H9 (cell line): ENCODE results near the gene NTN3. TPM values are rescaled to one million over a fixed set of nuclear protein-coding genes. Genes with fewer than 3 reads are reported as not detected.

Experiments used
- DNase-seq: peaks from one replicate; pipeline ENCODE4 v3.0.0-alpha.2; 2017
- H2AFZ ChIP-seq: one replicate; pipeline ENCODE4 v1.6.1; 2013; ENCODE audit warnings: mild to moderate bottlenecking, low read length, control low read depth, moderate library complexity
- H2AK5ac ChIP-seq: 2 replicates; pipeline ENCODE4 v1.6.1; 2013; ENCODE audit warnings: low read length, control low read depth, mixed read lengths; ENCODE audit not compliant: insufficient read length
- H2BK120ac ChIP-seq: one replicate; pipeline ENCODE4 v1.6.1; 2013; ENCODE audit warnings: low read depth, mild to moderate bottlenecking, low read length, control low read depth, inconsistent platforms; ENCODE audit not compliant: poor library complexity, severe bottlenecking
- H2BK12ac ChIP-seq: 2 replicates; pipeline ENCODE4 v1.6.1; 2013; ENCODE audit warnings: low read length, control low read depth, mixed read lengths, low read depth; ENCODE audit not compliant: insufficient read length
- H2BK15ac ChIP-seq: 2 replicates; pipeline ENCODE4 v1.6.1; 2013; ENCODE audit warnings: low read depth, low read length, control low read depth
- H2BK20ac ChIP-seq: one replicate; pipeline ENCODE4 v1.6.1; 2013; ENCODE audit warnings: low read depth, mild to moderate bottlenecking, low read length, control low read depth, inconsistent platforms; ENCODE audit not compliant: poor library complexity, severe bottlenecking
- H2BK5ac ChIP-seq: 2 replicates; pipeline ENCODE4 v1.6.1; 2013; ENCODE audit warnings: low read length, control low read depth, mixed read lengths; ENCODE audit not compliant: insufficient read length
- H3K14ac ChIP-seq: 2 replicates; pipeline ENCODE4 v1.6.1; 2013; ENCODE audit warnings: low read length, control low read depth; ENCODE audit not compliant: insufficient read depth
- H3K18ac ChIP-seq: 2 replicates; pipeline ENCODE4 v1.6.1; 2013; ENCODE audit warnings: low read depth, mild to moderate bottlenecking, mixed read lengths, low read length, control low read depth; ENCODE audit not compliant: insufficient read length
- H3K23ac ChIP-seq: 2 replicates; pipeline ENCODE4 v1.6.1; 2013; ENCODE audit warnings: low read length, control low read depth, mixed read lengths, low read depth; ENCODE audit not compliant: insufficient read length
- H3K23me2 ChIP-seq: 2 replicates; pipeline ENCODE4 v1.6.1; 2013; ENCODE audit warnings: low read depth, mild to moderate bottlenecking, mixed read lengths, low read length, control low read depth; ENCODE audit not compliant: insufficient read length, poor library complexity, severe bottlenecking
- H3K27ac ChIP-seq: 2 replicates; pipeline ENCODE4 v1.5.1; 2013; ENCODE audit warnings: low read length, control low read depth, mixed read lengths, low read depth; ENCODE audit not compliant: insufficient read length
- H3K27me3 ChIP-seq: 2 replicates; pipeline ENCODE4 v1.6.1; 2013; ENCODE audit warnings: low read length, control low read depth, inconsistent platforms; ENCODE audit not compliant: insufficient read depth
- H3K4ac ChIP-seq: 2 replicates; pipeline ENCODE4 v1.6.1; 2013; ENCODE audit warnings: low read depth, mild to moderate bottlenecking, control low read depth, inconsistent platforms, low read length, moderate library complexity
- H3K4me1 ChIP-seq: 2 replicates; pipeline ENCODE4 v1.6.1; 2013; ENCODE audit warnings: low read length, control low read depth, inconsistent platforms; ENCODE audit not compliant: insufficient read depth
- H3K4me2 ChIP-seq: 2 replicates; pipeline ENCODE4 v1.6.1; 2013; ENCODE audit warnings: low read length, control low read depth, mixed read lengths; ENCODE audit not compliant: insufficient read length, insufficient read depth
- H3K56ac ChIP-seq: 2 replicates; pipeline ENCODE4 v1.6.1; 2013; ENCODE audit warnings: low read depth, mild to moderate bottlenecking, mixed read lengths, low read length, control low read depth; ENCODE audit not compliant: insufficient read length
- H3K79me1 ChIP-seq: 2 replicates; pipeline ENCODE4 v1.6.1; 2013; ENCODE audit warnings: low read depth, mild to moderate bottlenecking, moderate library complexity, low read length, control low read depth, inconsistent platforms; ENCODE audit not compliant: insufficient read depth, poor library complexity, severe bottlenecking
- H3K79me2 ChIP-seq: 2 replicates; pipeline ENCODE4 v1.6.1; 2013; ENCODE audit warnings: low read length, control low read depth, inconsistent platforms; ENCODE audit not compliant: insufficient read depth
- H3K9ac ChIP-seq: 2 replicates; pipeline ENCODE4 v1.6.1; 2013; ENCODE audit warnings: low read length, control low read depth, mixed read lengths; ENCODE audit not compliant: insufficient read length; ENCODE audit errors: extremely low read depth
- H3K9me3 ChIP-seq: one replicate; pipeline ENCODE4 v1.6.1; 2013; ENCODE audit warnings: low read depth, low read length, inconsistent platforms; ENCODE audit not compliant: control insufficient read depth
- H3T11ph ChIP-seq: one replicate; pipeline ENCODE4 v1.6.1; 2013; ENCODE audit warnings: mild to moderate bottlenecking, low read length, control low read depth, inconsistent platforms
- H4K20me1 ChIP-seq: one replicate; pipeline ENCODE4 v1.6.1; 2013; ENCODE audit not compliant: control insufficient read depth, insufficient read length, insufficient read depth
- H4K5ac ChIP-seq: 2 replicates; pipeline ENCODE4 v1.6.1; 2013; ENCODE audit warnings: low read depth, mild to moderate bottlenecking, mixed read lengths, low read length, control low read depth; ENCODE audit not compliant: insufficient read length
- H4K8ac ChIP-seq: replicated peaks from 2 replicates; pipeline ENCODE4 v1.6.1; 2013; ENCODE audit warnings: low read length, control low read depth, mixed read lengths, low read depth; ENCODE audit not compliant: insufficient read length
- H4K91ac ChIP-seq: 2 replicates; pipeline ENCODE4 v1.6.1; 2013; ENCODE audit warnings: low read depth, mild to moderate bottlenecking, moderate library complexity, mixed read lengths, low read length, control low read depth; ENCODE audit not compliant: insufficient read length
- H3K27ac Mint-ChIP-seq, 3 experiments: 2 replicates in 2 of 3; 3 replicates in 1 of 3; pipeline ENCODE4 v1.8.0; 2020 to 2021; ENCODE audit warnings: mixed read lengths in 3 of 3, mild to moderate bottlenecking in 1 of 3, moderate library complexity in 1 of 3
- H3K27me3 Mint-ChIP-seq: 2 replicates; pipeline ENCODE4 v1.8.0; 2021; ENCODE audit warnings: low read depth, mild to moderate bottlenecking, moderate library complexity, mixed read lengths
- H3K36me3 Mint-ChIP-seq, 3 experiments: 2 replicates in 2 of 3; 3 replicates in 1 of 3; pipeline ENCODE4 v1.8.0; 2020 to 2021; ENCODE audit warnings: low read depth in 3 of 3, mixed read lengths in 3 of 3; ENCODE audit not compliant: insufficient read depth in 1 of 3
- H3K4me1 Mint-ChIP-seq, 2 experiments: 2 replicates each; pipeline ENCODE4 v1.8.0; 2020; ENCODE audit warnings: mixed read lengths in 2 of 2
- H3K4me3 Mint-ChIP-seq, 2 experiments: 2 replicates in 1 of 2; 3 replicates in 1 of 2; pipeline ENCODE4 v1.8.0; 2020 to 2021; ENCODE audit warnings: mild to moderate bottlenecking in 2 of 2, mixed read lengths in 2 of 2, moderate library complexity in 1 of 2
- H3K9me3 Mint-ChIP-seq, 2 experiments: 2 replicates in 1 of 2; 3 replicates in 1 of 2; pipeline ENCODE4 v1.8.0; 2020; ENCODE audit warnings: mild to moderate bottlenecking in 2 of 2, mixed read lengths in 2 of 2, moderate library complexity in 1 of 2
- CTCF ChIP-seq: fragments of 200-600 bp; sonication (generic); conservative IDR thresholded peaks from 3 replicates; pipeline ENCODE4 v1.8.0; 2021; ENCODE audit warnings: antibody characterized with exemption, mild to moderate bottlenecking
- WGBS: extraction: QIAGEN DNeasy Blood & Tissue Kit; methylation state at CpG from one replicate; pipeline ENCODE4 v1.1.7; 2013; ENCODE audit warnings: missing lambda C conversion rate, low lambda C conversion rate, mixed read lengths; ENCODE audit not compliant: insufficient read length; ENCODE audit errors: extremely low coverage; 5-methylcytosine and 5-hydroxymethylcytosine counted together
- total RNA-seq: library from RNA; stranded (reverse); gene quantifications from 2 replicates; pipeline ENCODE4 v1.2.1, GENCODE V29; 2021

The NTN3 gene
- total RNA-seq, 1 experiment from 2014 or later: 1.3 TPM

- no CpG with 5 or more reads among the region's 18 CpGs for WGBS
- Histone ChIP-seq H3K4me1 (no peaks in the 10 kb centered on the region), H4K8ac (no peak overlapping the region), H3K23ac (no peak overlapping the region), H3K14ac (no peak overlapping the region), H2BK15ac (no peak overlapping the region), H2BK5ac (no peak overlapping the region), H4K5ac (no peak overlapping the region), H4K91ac (no peak overlapping the region), H3K23me2 (no peaks in the 10 kb centered on the region), H3K27me3 (no peaks in the 10 kb centered on the region), H3K27ac (no peak overlapping the region), H3K79me2 (no peaks in the 10 kb centered on the region), H3K4ac (no peak overlapping the region), H3K79me1 (no peaks in the 10 kb centered on the region), H2AFZ (no peak overlapping the region), H3T11ph (no peak overlapping the region), H3K18ac (no peak overlapping the region), H3K4me2 (no peak overlapping the region), H2BK20ac (no peak overlapping the region), H3K56ac (no peak overlapping the region), H3K9me3 (no peaks in the 10 kb centered on the region), H4K20me1 (no peaks in the 10 kb centered on the region), H2BK120ac (no peak overlapping the region), H3K9ac (no peak overlapping the region), H2BK12ac (no peak overlapping the region), H2AK5ac (no peak overlapping the region)
- no peak for DNase-seq
- no peaks in the 10 kb centered on the region for H3K9me3 Mint-ChIP-seq
- H3K36me3 Mint-ChIP-seq: peaks cover 43 to 87% (median 82%) of the 10 kb centered on the region in 3 experiments
- TF ChIP-seq CTCF: no peak
- no peak overlapping the region for H3K4me3 Mint-ChIP-seq
- no peak overlapping the region for H3K27ac Mint-ChIP-seq
- H3K27me3 Mint-ChIP-seq: no peaks in the 10 kb centered on the region
- no peaks in the 10 kb centered on the region for H3K4me1 Mint-ChIP-seq
Observed at GRCh38 chr16:2451851-2452320, 19.2 kb upstream of the NTN3 start.
